Iris pigment epithelial cell (primary cell): Measurements from ENCODE around the gene TSHZ1.
"Not testable (repeated sequence)": the region's sequence is repeated elsewhere in the genome, so short reads cannot be mapped to it uniquely, and the experiment has no call there.

Experiments used
- DNase-seq: peaks from one replicate; pipeline ENCODE4 v3.0.0-alpha.2; 2011; ENCODE audit warnings: low read depth

The TSHZ1 gene

GRCh38 chr18:75307530-75307929, 96.9 kb downstream of the TSHZ1 start:
- no peak for DNase-seq

- DNase-seq, result no peak
Measured at GRCh38 chr18:75309564-75309963, 99.0 kb downstream of the TSHZ1 start.

- no peak for DNase-seq
Measured at GRCh38 chr18:75314117-75314516, 103.5 kb downstream of the TSHZ1 start.

GRCh38 chr18:75314606-75315005, 104.0 kb downstream of the TSHZ1 start:
- DNase-seq, result no peak

- no peak for DNase-seq
Measured at GRCh38 chr18:75316223-75316622, 105.6 kb downstream of the TSHZ1 start.

GRCh38 chr18:75316826-75317225, 106.2 kb downstream of the TSHZ1 start:
- DNase-seq, result no peak

- no peak for DNase-seq
Measured at GRCh38 chr18:75317300-75317699, 106.7 kb downstream of the TSHZ1 start.

GRCh38 chr18:75317703-75318102, 107.1 kb downstream of the TSHZ1 start:
- DNase-seq, result no peak

GRCh38 chr18:75319905-75320304, 109.3 kb downstream of the TSHZ1 start:
- no peak for DNase-seq

GRCh38 chr18:75320506-75320905, 109.9 kb downstream of the TSHZ1 start:
- no peak for DNase-seq

GRCh38 chr18:75321431-75321830, 110.8 kb downstream of the TSHZ1 start:
- no peak for DNase-seq

GRCh38 chr18:75322206-75322605, 111.6 kb downstream of the TSHZ1 start:
- no peak for DNase-seq

GRCh38 chr18:75323821-75324585, 113.4 kb downstream of the TSHZ1 start:
- no peak for DNase-seq

GRCh38 chr18:75324686-75325257, 114.2 kb downstream of the TSHZ1 start:
- no peak for DNase-seq

- not testable (repeated sequence) for DNase-seq
Measured at GRCh38 chr18:75329753-75330152, 119.2 kb downstream of the TSHZ1 start.

- DNase-seq, result no peak
Measured at GRCh38 chr18:75330308-75330707, 119.7 kb downstream of the TSHZ1 start.

GRCh38 chr18:75334869-75335268, 124.3 kb downstream of the TSHZ1 start:
- no peak for DNase-seq

- DNase-seq, result no peak
Measured at GRCh38 chr18:75335511-75335910, 124.9 kb downstream of the TSHZ1 start.

GRCh38 chr18:75336767-75337166, 126.2 kb downstream of the TSHZ1 start:
- DNase-seq, result no peak

- DNase-seq, result no peak
Measured at GRCh38 chr18:75337348-75337747, 126.8 kb downstream of the TSHZ1 start.

GRCh38 chr18:75338631-75339030, 128.0 kb downstream of the TSHZ1 start:
- DNase-seq, result no peak
